DOHH2 (cell line): ENCODE measurements around the gene ANKRD55.

Source experiments
- H3F3A ChIP-seq: fragments of 200-600 bp; sonication (generic), shearing (Covaris generic); 2 replicates; pipeline ENCODE4 v1.6.0; 2016; ENCODE audit warnings: antibody characterized with exemption, mild to moderate bottlenecking; ENCODE audit not compliant: control insufficient read depth, insufficient read depth
- H3K27ac ChIP-seq: fragments of 200-600 bp; sonication (generic); 2 replicates; pipeline ENCODE4 v1.5.1; 2014; ENCODE audit warnings: low read depth, mild to moderate bottlenecking, low read length, moderate library complexity
- H3K27me3 ChIP-seq: fragments of 200-600 bp; sonication (generic); 2 replicates; pipeline ENCODE4 v1.6.1; 2014; ENCODE audit warnings: mild to moderate bottlenecking, low read length, mixed read lengths; ENCODE audit not compliant: control insufficient read depth
- H3K36me3 ChIP-seq: fragments of 200-600 bp; sonication (generic); 2 replicates; pipeline ENCODE4 v1.6.1; 2014; ENCODE audit warnings: mild to moderate bottlenecking, low read length, moderate library complexity, mixed read lengths; ENCODE audit not compliant: control insufficient read depth
- H3K4me1 ChIP-seq: fragments of 200-600 bp; sonication (generic); 2 replicates; pipeline ENCODE4 v1.6.1; 2014; ENCODE audit warnings: mild to moderate bottlenecking, low read length, mixed read lengths; ENCODE audit not compliant: control insufficient read depth
- H3K4me2 ChIP-seq: fragments of 200-600 bp; sonication (generic); 2 replicates; pipeline ENCODE4 v1.6.0; 2014; ENCODE audit warnings: mild to moderate bottlenecking, low read length, moderate library complexity
- H3K4me3 ChIP-seq: fragments of 200-600 bp; sonication (generic); 2 replicates; pipeline ENCODE4 v1.5.1; 2014; ENCODE audit warnings: mild to moderate bottlenecking, low read length, mixed read lengths
- H3K79me2 ChIP-seq: fragments of 200-600 bp; sonication (generic); 2 replicates; pipeline ENCODE4 v1.6.1; 2014; ENCODE audit warnings: mild to moderate bottlenecking, low read length, mixed read lengths; ENCODE audit not compliant: control insufficient read depth
- H3K9me2 ChIP-seq: fragments of 200-600 bp; sonication (generic); replicated peaks from 2 replicates; pipeline ENCODE4 v1.6.1; 2014; ENCODE audit warnings: mild to moderate bottlenecking, low read length, mixed read lengths; ENCODE audit not compliant: control insufficient read depth
- H3K9me3 ChIP-seq: fragments of 200-600 bp; sonication (generic); 2 replicates; pipeline ENCODE4 v1.6.1; 2014; ENCODE audit warnings: antibody characterized with exemption, low read length, mixed read lengths; ENCODE audit not compliant: control insufficient read depth, insufficient read depth
- H4K20me1 ChIP-seq: fragments of 200-600 bp; sonication (generic); 2 replicates; pipeline ENCODE4 v1.6.0; 2014; ENCODE audit warnings: low read depth, mild to moderate bottlenecking, antibody characterized with exemption, low read length, moderate library complexity; ENCODE audit not compliant: control insufficient read depth, insufficient read depth
- EZH2phosphoT487 ChIP-seq: fragments of 200-600 bp; sonication (generic); IDR thresholded peaks from 2 replicates; pipeline ENCODE4 v1.6.1; 2017; ENCODE audit warnings: borderline replicate concordance, mild to moderate bottlenecking, antibody characterized with exemption, low read length, moderate library complexity, mixed read lengths
- TF ChIP-seq, protein P1 (sequence below): fragments of 200-600 bp; sonication (generic); IDR thresholded peaks from one replicate; pipeline ENCODE4 v1.5.1; 2014; ENCODE audit warnings: antibody characterized with exemption, mild to moderate bottlenecking, low read depth, low read length; ENCODE audit not compliant: poor library complexity, severe bottlenecking

Gene ANKRD55

DNA sequence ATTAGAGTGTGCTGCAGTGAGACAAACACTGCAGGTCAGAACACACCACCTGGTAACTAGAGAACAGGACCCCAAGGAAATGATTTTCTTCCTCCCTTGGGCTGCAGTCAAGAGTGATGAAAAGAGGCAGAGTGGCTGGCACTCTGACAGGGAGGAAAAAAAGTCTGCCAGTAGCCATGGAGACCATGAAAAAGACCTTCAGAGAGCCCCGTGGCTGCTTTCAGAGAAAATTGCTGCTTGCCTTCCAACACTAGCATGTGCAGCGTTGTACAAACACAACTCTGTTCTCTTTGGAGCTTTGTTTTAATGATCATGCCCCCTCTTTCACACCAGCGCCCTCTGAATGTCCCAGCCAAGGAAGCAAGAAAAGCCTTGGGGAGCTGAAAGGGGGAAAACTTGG is 68.8 kb downstream of the ANKRD55 start:
- no peaks in the 10 kb centered on the region for H3K36me3 ChIP-seq
- no peak overlapping the region for H3K27ac ChIP-seq
- peaks cover 20% of the 10 kb centered on the region; the same call in 1 of the 2 replicates for H3K27me3 ChIP-seq
- no peaks in the 10 kb centered on the region for H4K20me1 ChIP-seq
- H3K4me2 ChIP-seq: no peak overlapping the region
- H3K79me2 ChIP-seq: no peaks in the 10 kb centered on the region
- no peaks in the 10 kb centered on the region for H3K9me3 ChIP-seq
- no peaks in the 10 kb centered on the region for H3K9me2 ChIP-seq
- no peak for TF ChIP-seq EZH2phosphoT487
- TF ChIP-seq, protein P1, sequence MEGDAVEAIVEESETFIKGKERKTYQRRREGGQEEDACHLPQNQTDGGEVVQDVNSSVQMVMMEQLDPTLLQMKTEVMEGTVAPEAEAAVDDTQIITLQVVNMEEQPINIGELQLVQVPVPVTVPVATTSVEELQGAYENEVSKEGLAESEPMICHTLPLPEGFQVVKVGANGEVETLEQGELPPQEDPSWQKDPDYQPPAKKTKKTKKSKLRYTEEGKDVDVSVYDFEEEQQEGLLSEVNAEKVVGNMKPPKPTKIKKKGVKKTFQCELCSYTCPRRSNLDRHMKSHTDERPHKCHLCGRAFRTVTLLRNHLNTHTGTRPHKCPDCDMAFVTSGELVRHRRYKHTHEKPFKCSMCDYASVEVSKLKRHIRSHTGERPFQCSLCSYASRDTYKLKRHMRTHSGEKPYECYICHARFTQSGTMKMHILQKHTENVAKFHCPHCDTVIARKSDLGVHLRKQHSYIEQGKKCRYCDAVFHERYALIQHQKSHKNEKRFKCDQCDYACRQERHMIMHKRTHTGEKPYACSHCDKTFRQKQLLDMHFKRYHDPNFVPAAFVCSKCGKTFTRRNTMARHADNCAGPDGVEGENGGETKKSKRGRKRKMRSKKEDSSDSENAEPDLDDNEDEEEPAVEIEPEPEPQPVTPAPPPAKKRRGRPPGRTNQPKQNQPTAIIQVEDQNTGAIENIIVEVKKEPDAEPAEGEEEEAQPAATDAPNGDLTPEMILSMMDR: no peak
- H3K4me3 ChIP-seq: no peak overlapping the region
- H3K4me1 ChIP-seq: no peaks in the 10 kb centered on the region
- no peaks in the 10 kb centered on the region for H3F3A ChIP-seq

DNA sequence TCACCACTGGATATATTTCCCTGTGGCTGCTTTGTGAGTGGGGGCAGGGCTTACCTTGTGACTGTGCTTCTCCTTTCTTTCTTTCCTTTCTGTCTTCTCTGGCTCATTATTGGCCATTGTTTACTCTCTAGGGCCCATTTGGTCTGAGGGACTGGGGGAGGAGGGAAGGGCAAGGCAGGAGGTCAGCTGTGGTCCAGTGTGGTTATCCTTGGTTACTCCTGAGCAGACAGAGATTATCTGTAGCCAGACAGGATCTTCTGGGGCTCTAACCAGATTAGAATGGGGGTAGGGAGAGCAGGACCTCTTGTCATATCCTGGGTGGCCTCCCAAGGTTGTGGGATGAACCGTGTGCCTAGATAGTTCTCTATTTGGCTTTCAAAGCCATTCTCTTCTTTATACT is 71.2 kb downstream of the ANKRD55 start:
- Histone ChIP-seq H3F3A (no peaks in the 10 kb centered on the region), H3K27me3 (peaks cover 18% of the 10 kb centered on the region; the same call in 1 of the 2 replicates), H3K4me1 (no peaks in the 10 kb centered on the region), H3K79me2 (no peaks in the 10 kb centered on the region), H3K27ac (no peak overlapping the region), H3K9me3 (no peaks in the 10 kb centered on the region), H4K20me1 (no peaks in the 10 kb centered on the region), H3K9me2 (no peaks in the 10 kb centered on the region), H3K4me3 (no peak overlapping the region), H3K4me2 (no peak overlapping the region), H3K36me3 (no peaks in the 10 kb centered on the region)
- TF ChIP-seq EZH2phosphoT487: no peak
- TF ChIP-seq, protein P1: no peak

DNA sequence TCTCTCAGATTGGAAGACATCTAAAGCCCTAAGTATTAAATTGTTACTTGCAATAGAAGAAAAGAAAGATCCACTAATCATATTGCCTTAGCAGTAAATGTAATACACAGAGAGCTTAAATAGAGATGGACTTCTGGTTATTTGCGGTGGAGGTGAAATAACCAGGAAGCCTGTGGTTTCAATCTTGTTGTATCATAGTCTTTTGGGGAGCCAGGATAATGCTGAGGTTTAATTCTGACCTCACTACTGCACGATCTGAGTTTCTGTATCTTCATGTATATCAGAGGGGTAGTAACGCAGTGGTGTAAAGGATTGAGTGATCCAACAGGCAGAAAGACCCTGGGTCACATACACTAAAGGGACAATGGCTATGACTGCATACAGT is 71.7 kb downstream of the ANKRD55 start:
- Histone ChIP-seq H3K4me2 (no peak overlapping the region), H3K9me3 (no peaks in the 10 kb centered on the region), H3K36me3 (no peaks in the 10 kb centered on the region), H3F3A (no peaks in the 10 kb centered on the region), H3K27ac (no peak overlapping the region), H3K27me3 (peaks cover 17% of the 10 kb centered on the region; the same call in 1 of the 2 replicates), H4K20me1 (no peaks in the 10 kb centered on the region), H3K79me2 (no peaks in the 10 kb centered on the region), H3K9me2 (no peaks in the 10 kb centered on the region), H3K4me3 (no peak overlapping the region), H3K4me1 (no peaks in the 10 kb centered on the region)
- TF ChIP-seq, protein P1: no peak
- no peak for TF ChIP-seq EZH2phosphoT487
